AG09309 (cell line): ENCODE results near the gene PTGFR.

Experiments used
- DNase-seq: peaks from one replicate; pipeline ENCODE4 v3.0.0-alpha.2; 2010; ENCODE audit warnings: low read depth
- H3K4me3 ChIP-seq: 2 replicates; pipeline ENCODE4 v1.5.1; 2011; ENCODE audit warnings: mild to moderate bottlenecking, low read depth, low read length, moderate library complexity; ENCODE audit not compliant: control insufficient read depth
- CTCF ChIP-seq: IDR thresholded peaks from 2 replicates; pipeline ENCODE4 v1.5.1; 2011; ENCODE audit warnings: mild to moderate bottlenecking, low read depth, low read length, inconsistent platforms; ENCODE audit not compliant: insufficient read depth, control insufficient read depth; ENCODE audit errors: missing control alignments

PTGFR gene

GRCh38 chr1:78586572-78586971 is 95.8 kb downstream of the PTGFR start:
- DNase-seq = no peak
- no peak for TF ChIP-seq CTCF
- H3K4me3 ChIP-seq = no peak overlapping the region

GRCh38 chr1:78587211-78587610 is 96.4 kb downstream of the PTGFR start:
- no peak for DNase-seq

More at GRCh38 chr1:78587211-78587610, 96.4 kb downstream of the PTGFR start:
- TF ChIP-seq CTCF = no peak
- no peak overlapping the region for H3K4me3 ChIP-seq
